Cardiac septum (tissue), 1 donor: ENCODE measurements around the gene AGAP1. TPM values are rescaled to one million over a fixed set of nuclear protein-coding genes. Genes with fewer than 3 reads are reported as not detected.
A peak's percentile ranks its signal among the peaks of the same experiment; 100 is the strongest.
"Not testable (repeated sequence)": the region's sequence is repeated elsewhere in the genome, so short reads cannot be mapped to it uniquely, and the experiment has no call there.

Experiments used
- DNase-seq: peaks from one replicate; pipeline ENCODE4 v3.0.0-alpha.2; 2020; ENCODE audit warnings: low spot score
- intact Hi-C: fragments of 100-400 bp; cut with DNase I; formaldehyde crosslinking; loops from one replicate; pipeline ENCODE4 v1.14.0; 2022
- total RNA-seq: library from RNA; stranded (reverse); fragmentation: NEBNext Ultra II Directional; extraction: Animal tissue kit (Norgen Biotek cat#: 25700); gene quantifications from one replicate; pipeline ENCODE4 v1.2.1, GENCODE V29; 2021
- donor health status: DM: no; HTN: no; CAD: no.

The AGAP1 gene
- total RNA-seq, 1 donor from 2014 or later: 18.7 TPM

GRCh38 chr2:235939471-235939870, 445.6 kb downstream of the AGAP1 start:
- intact Hi-C loops: no loop called here

DNA sequence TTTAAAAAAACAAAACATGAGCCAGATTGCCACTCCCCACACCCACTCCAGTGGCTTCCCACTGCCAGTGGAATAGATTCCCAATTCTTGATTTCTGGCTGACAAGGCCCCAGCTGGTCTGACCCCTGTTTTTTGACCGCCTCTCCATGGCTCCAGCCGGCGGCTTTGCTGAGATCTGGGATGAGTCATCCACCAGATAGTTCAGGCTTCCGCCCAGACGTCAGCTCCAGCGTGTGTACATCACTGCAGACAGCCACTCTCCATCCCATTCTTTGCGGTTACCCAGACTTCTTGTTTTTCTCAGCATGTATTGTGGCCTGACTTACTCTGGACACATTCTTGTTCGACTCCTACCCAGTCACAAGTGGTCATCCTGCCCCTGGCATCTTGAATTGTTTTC, 446.5 kb downstream of the AGAP1 start:
- peak; percentile 75 for DNase-seq
- intact Hi-C loops: no loop called here

More at GRCh38 chr2:235939471-235939870, 445.6 kb downstream of the AGAP1 start:
- no peak for DNase-seq

DNA sequence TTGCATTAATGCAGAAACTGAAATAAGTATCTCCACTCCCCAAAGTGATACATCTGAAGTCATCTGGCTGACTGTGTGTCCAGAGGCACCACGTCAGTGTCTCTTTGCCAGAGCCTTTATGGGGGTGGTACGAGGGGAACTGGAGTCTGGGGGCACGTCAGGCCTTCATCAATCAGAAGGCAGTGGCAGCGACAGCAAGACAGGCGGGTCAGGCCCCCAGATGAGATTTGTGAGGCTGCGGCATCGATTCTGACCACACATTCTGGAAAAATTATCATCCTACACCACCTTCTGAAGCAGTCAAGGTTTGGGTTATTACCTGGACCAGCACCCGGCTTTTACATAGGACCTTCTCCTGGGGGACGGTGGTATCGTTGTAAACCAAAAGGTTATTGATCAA, 450.7 kb downstream of the AGAP1 start:
- peak; percentile 36 for DNase-seq
- intact Hi-C loops: no loop called here

- peak; percentile 66 for DNase-seq
- intact Hi-C loops: no loop called here
Measured at GRCh38 chr2:235945608-235946140, 451.8 kb downstream of the AGAP1 start.

DNA sequence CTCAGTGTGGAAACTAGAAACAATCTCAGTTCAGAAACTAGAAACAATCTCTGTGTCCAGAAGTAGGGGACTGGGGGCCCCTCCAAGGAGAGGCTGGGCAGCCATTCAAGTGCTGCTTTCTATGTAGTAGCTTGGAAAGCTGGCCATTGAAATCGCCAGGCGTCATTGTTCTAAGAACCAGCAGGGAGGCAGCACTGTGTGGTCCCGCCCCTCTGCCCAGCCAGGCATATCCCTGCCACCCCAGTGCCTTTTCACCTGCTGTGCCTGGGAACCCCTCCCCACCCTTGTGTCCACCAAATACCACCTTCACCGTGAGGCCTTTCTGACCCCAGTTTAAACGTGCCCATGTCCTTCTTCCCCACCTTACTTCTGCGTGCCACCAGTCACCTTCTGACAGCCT, 452.7 kb downstream of the AGAP1 start:
- intact Hi-C loops: no loop called here
- DNase-seq: no peak

DNA sequence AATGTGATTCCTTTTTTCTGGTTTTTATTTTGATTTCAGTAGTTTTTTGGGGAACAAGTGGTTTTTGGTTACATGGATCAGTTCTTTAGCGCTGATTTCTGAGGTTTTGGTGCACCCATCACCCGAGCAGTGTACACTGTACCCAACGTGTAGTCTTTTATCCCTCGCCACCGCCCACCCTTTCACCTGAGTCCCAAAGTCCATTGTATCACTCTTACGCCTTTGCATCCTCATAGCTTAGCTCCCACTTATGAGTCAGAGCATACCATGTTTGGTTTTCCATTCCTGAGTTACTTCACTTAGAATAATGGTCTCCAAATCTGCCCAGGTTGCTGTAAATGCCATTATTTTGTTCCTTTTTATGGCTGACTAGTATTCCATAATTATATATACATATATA, 453.2 kb downstream of the AGAP1 start:
- DNase-seq, intact Hi-C loops: not testable (repeated sequence)

DNA sequence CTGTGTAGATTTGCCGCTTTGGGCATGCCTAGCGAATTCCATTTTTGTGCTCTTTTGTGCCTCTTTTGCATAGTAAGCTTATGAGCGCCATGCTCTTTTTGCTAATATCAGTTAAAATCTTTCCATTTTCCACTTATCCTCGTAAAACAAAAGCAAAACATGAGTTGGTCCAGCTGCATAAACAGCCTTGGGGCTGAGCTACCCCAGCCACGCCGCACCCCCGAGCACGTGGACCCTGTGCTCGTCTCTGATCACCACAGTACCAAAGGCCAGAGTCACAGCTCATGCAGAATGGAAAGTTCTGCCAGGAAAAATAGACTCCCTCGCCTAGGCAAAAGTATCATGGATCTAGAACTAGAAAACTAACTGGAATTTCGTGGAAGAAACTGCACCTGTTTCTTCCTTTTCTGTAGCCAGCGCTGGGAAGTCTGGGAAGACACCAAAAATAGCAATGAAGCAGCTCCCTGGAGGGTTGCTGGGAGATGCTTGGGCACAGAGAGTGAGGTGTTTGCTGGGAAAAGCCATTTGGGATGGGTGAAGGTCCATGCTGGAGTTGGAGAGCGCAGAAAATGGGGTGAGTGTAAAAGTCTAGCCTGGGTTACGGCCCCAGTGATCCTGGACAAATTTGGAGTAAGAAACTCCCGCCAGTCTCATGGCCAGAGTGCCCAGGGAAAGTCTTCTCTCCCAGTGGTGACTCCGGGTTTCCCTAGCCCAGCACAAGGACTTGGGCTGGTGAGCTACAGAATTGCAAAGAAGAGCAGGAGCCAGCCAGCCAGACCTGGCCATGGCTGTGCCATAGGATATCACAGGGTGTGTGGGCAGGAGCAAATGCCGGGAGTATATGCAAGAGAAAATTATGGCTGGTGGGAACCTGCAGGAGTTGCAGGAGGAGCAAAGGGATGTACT, 456.0 kb downstream of the AGAP1 start:
- intact Hi-C loops: no loop called here

GRCh38 chr2:235950473-235950809, 456.6 kb downstream of the AGAP1 start:
- no peak for DNase-seq
- intact Hi-C loops: no loop called here

More for the DNA sequence above, 456.0 kb downstream of the AGAP1 start:
- no peak for DNase-seq

DNA sequence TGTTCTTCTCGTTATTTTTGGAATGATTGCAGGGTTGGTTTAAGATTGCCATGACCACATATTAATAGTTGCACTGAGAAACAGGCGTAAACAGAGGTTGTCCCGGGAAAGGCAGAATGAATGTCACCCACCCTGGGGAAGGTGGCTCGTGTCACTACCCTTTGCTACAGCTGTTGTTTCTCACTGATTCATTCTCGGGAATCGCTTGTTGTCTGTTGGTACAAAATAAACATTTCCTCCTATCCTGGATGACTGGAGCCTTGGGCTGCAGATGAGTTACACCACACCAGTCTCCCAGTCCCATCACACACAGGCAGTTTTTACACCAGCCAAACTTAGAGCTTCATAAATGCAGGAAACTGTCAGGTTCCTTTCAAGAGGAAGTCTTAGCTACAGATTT, 457.6 kb downstream of the AGAP1 start:
- no peak for DNase-seq
- intact Hi-C loops: no loop called here

DNA sequence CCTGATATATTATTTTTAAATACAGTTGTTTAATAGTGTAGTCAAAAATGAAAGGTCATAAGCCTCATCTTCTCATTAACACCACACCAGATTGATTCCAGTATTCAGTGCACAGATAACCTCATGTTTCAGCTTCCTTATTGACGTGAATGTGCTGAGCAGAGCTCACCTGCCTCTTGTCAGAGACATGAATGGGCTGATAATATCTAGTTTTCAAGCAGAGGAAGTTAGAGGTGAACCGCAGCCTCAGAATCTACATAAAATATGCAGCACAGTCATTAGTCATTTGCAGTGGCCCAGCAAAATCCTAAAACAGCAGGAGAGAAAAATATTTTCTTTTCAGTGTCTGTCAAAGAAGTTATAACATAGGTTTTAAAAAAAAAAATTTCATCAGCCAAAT, 458.1 kb downstream of the AGAP1 start:
- intact Hi-C loops: no loop called here
- DNase-seq: no peak

DNA sequence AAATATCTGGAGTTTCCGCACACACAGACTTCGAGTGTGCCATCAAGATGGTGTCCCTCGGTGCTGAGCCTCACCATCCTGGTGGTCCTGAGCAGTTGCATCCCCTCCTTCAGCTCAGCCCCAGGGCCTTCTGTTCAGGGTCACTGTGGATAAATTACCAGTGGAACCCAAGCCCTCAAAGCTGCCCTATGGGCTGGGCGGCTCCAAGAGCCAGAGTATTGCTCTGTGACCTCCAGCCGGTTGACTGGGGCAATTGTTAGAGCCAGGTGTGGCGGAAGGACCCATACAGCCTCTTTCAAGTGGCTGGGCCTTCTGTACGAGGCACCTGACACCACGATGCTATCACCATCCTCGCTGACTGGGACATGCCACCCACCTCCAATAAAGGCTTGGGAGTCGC, 458.9 kb downstream of the AGAP1 start:
- no peak for DNase-seq
- intact Hi-C loops: no loop called here

DNA sequence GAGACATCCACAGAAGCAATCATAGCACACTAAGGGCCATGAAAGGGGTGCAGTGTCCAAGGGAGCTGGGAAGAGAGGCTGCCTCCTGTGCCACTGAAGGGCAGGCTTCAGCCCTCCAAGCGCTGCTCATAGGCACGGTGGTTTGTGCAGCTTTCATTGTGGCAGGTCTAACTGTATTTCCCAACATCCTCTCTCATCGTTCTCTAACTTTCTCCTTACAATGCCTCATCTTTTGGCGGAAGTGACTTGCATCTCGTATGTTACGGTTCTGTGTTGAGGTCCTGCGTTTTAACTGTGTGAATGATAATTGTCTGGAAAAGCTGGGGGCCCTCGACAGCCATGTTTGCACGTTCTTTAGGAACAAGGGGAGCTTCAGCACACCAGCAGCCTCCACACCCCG, 460.4 kb downstream of the AGAP1 start:
- DNase-seq: no peak
- intact Hi-C loops: no loop called here

DNA sequence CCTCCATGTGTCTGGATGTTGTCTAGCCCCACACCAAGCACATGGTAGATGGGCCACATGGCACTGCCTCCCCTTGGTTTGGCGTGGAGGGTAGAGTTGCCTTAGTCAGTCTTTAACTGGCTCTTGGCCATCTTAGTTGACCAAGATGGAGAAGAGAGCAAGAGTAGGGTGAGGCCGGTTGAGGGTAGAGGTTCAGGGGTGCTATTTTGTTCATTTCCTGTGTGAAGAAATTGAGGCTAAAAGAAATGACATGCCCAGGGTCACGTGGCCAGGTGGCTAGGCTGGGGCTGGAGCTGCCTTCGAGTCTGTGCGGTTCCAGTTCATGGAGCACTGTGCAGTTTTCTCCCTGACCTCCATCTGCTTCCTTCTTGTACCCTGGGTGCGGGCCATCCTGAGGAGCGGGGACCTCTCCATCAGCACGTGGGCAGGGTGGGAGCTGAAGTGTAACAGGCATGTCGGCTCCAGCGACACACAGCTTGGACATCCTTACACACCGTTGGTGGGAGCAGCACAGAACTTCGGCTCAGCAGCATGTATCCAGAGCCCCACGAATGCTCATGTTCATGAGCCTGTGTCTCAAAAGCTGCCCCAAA, 461.1 kb downstream of the AGAP1 start:
- intact Hi-C loops: no loop called here
- DNase-seq: no peak

DNA sequence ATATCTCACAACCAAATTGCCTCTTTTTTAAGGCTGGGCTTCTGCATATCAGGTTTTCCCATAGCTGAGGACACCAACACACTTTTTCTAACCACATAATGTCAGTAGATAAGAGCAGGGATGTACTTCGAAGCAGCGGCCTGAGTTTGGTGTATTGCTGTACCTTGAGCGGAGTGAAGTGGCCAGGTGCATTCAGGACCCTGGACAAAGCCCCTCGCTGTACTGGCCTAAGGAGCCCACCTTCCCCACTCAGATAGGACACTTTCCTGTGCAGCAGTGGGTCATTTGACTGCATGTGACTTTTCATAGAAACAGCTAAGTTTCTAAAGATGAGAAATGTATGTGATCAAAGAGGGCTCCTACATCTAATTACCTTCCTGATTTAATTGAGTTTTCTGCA, 461.8 kb downstream of the AGAP1 start:
- no peak for DNase-seq
- intact Hi-C loops: no loop called here

- intact Hi-C loops: no loop called here
- no peak for DNase-seq
Measured at GRCh38 chr2:235956281-235956970, 462.6 kb downstream of the AGAP1 start.

DNA sequence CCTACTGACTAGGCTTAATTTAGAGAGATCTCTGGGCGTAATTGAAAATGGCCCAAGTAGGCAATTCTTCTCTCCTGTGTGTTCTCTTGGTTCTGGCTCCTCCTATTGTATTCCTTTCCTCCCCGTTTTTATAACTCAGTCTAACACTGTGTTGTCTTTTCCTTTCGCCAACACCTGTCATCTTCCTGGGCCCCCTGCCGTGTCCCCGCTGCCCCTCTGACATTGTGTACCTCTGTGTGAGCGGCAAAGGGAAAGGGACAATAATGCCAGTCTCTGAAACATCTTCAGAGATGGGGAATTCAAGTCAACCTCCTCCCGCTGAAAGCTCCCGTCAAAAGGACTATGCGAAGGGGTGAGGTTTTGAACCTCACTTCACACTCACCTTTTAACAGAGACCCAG, 463.4 kb downstream of the AGAP1 start:
- intact Hi-C loops: no loop called here
- DNase-seq: no peak

- intact Hi-C loops: no loop called here
- peak; percentile 67 for DNase-seq
Measured at GRCh38 chr2:235958221-235958930, 464.5 kb downstream of the AGAP1 start.

DNA sequence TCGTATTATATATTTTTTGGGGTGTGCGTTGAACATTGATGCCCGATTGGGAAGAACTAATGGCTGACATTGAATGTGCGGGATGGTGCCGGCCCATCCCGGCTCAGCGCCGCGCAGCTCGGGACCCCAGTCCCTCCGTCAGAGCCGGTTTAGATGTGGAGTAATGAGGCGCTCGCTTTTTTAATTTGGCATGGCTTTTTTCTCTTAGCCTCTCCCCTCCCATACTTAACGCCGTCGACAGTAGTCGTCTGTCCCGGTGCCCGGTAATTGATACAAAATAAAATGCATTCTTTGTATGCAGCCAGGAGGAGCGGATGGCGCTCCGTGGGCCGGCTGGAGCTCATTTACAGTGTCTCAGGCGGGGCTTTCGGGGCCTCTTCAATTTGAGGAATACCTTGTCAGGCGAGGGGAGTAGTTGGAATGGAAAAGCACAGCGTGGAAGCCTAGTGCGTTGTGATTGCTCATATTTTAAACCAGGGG, 465.1 kb downstream of the AGAP1 start:
- peak; percentile 44 for DNase-seq
- intact Hi-C loops: no loop called here

DNA sequence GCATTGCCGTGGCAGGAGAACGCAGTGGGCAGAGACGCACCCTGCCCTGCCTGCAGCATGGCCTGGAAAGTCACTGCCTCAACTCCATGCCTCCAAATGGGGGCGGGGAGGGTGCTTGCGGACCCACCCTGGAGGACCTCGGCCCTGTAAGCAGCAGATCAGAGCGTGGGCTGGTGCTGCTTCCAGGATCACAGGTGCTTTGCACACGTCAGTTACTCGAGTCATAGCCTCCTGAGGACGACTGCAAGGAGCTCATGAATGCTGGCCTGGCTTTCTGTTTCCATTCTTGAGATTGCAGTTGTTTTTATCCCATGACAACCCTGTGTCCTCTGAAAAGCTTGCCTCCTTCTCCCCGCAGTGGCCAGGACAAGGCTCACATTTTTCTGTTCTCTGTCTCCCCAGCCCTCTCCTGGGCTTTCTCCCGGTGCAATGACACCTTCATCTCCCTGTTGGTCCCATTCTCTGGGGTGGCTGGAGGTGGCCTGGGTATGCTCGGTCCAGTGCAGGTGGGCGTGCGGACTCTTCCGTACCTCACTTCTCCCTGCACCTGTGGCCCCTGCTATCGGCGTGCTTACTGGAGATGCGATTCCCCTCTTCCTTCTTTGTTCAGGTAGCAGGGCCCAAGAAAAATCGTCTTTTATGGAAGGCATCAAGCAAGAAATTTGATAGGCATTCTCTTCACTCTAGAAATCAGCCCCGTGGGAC, 466.3 kb downstream of the AGAP1 start:
- DNase-seq: peak; percentile 55
- intact Hi-C loops: no loop called here
